K562 (cell line): Measurements from ENCODE around the gene ARHGAP9. TPM values are rescaled to one million over a fixed set of nuclear protein-coding genes. Genes with fewer than 3 reads are reported as not detected.

Experiments used
- BRD4 ChIP-seq: fragments of 200-600 bp; sonication (generic); IDR thresholded peaks from 2 replicates; pipeline ENCODE4 v1.6.1; 2017; ENCODE audit warnings: inconsistent platforms
- CHD7 ChIP-seq: fragments of 200-600 bp; sonication (generic); IDR thresholded peaks from one replicate; pipeline ENCODE4 v1.6.1; 2012; ENCODE audit warnings: mild to moderate bottlenecking, low read depth, low read length, inconsistent platforms
- FOXJ3 ChIP-seq: sonication (generic); formaldehyde crosslinking; IDR thresholded peaks from 2 replicates; pipeline ENCODE4 v1.4.0; 2020; ENCODE audit warnings: mild to moderate bottlenecking, missing genetic modification reagents
- FOXO4 ChIP-seq: fragments of 450-650 bp; formaldehyde crosslinking; IDR thresholded peaks from 2 replicates; pipeline ENCODE4 v1.4.0; 2020; ENCODE audit warnings: mild to moderate bottlenecking, moderate library complexity
- IRF1 ChIP-seq: sonication (generic); formaldehyde crosslinking; IDR thresholded peaks from 2 replicates; pipeline ENCODE4 v1.8.0; 2022; ENCODE audit warnings: missing genetic modification reagents, mild to moderate bottlenecking, borderline replicate concordance
- MTA1 ChIP-seq: fragments of 450-650 bp; IDR thresholded peaks from 2 replicates; pipeline ENCODE4 v1.6.1; 2017; ENCODE audit warnings: borderline replicate concordance
- MXD1 ChIP-seq: fragments of 250-450 bp; sonication (Bioruptor Pico); IDR thresholded peaks from 2 replicates; pipeline ENCODE4 v1.8.0; 2021; ENCODE audit warnings: borderline replicate concordance, mild to moderate bottlenecking, moderate library complexity; ENCODE audit not compliant: poor library complexity, severe bottlenecking
- PHF8 ChIP-seq: fragments of 200-600 bp; sonication (generic); IDR thresholded peaks from 2 replicates; pipeline ENCODE4 v1.6.1; 2012; ENCODE audit warnings: mixed run types, mild to moderate bottlenecking, inconsistent platforms, low read length, moderate library complexity, borderline replicate concordance
- SNIP1 ChIP-seq: fragments of 450-650 bp; IDR thresholded peaks from 2 replicates; pipeline ENCODE4 v1.7.1; 2017; ENCODE audit warnings: low read depth, mild to moderate bottlenecking
- TCF15 ChIP-seq: fragments of 250-450 bp; sonication (Bioruptor Pico); IDR thresholded peaks from 2 replicates; pipeline ENCODE4 v1.8.0; 2022; ENCODE audit warnings: moderate library complexity, mild to moderate bottlenecking, inconsistent platforms
- ZKSCAN1 ChIP-seq: fragments of 150-350 bp; IDR thresholded peaks from 2 replicates; pipeline ENCODE4 v1.6.1; 2016; ENCODE audit warnings: low read depth, low read length
- ZNF3 ChIP-seq: fragments of 250-450 bp; sonication (Bioruptor Pico); IDR thresholded peaks from 2 replicates; pipeline ENCODE4 v1.5.0; 2021; ENCODE audit warnings: mild to moderate bottlenecking, moderate library complexity
- polyA plus RNA-seq, 8 experiments: library from polyadenylated mRNA; depleted of rRNA in 4 of 8; stranded (reverse) in 5 of 8; unstranded in 3 of 8; fragments of >200 nt; fragmentation: Nextera tagmentation in 2 of 8; fragmentation: Illumina TruSeq in 1 of 8; extraction: Ambion mirVana in 2 of 8; extraction: Trizol in 1 of 8; gene quantifications; 2 replicates each; pipeline versions ENCODE4 v1.2.1 to v1.2.3, GENCODE V29; 2011 to 2014; ENCODE audit warnings: inconsistent platforms in 1 of 8, missing spikeins in 1 of 8
- total RNA-seq, 7 experiments: library from RNA; depleted of rRNA in 6 of 7; stranded (reverse); fragments of >200 nt in 6 of 7; fragmentation: Illumina TruSeq in 2 of 7; extraction: Trizol in 2 of 7; gene quantifications; 2 replicates each; pipeline versions ENCODE4 v1.2.1 to v1.2.3, GENCODE V29; 2011 to 2021; ENCODE audit warnings: low replicate concordance in 1 of 7

The ARHGAP9 gene
- total and polyA plus RNA-seq, 9 of the 15 experiments (the other 6 are each of a cell fraction or from before 2014, with no cell fraction given): 1.5 to 10.2 (median 5.1) TPM

GRCh38 chr12:57520053-57520818 lies 40.6 kb upstream of the ARHGAP9 start, which contains the start of gene DDIT3 (continued):
- TF ChIP-seq CHD7 (no peak), FOXJ3 (CRISPR knock-in tag) (no peak), BRD4 (peak; percentile 57; the same call in 1 of the 2 replicates), ZKSCAN1 (no peak; the same call in none of the 2 replicates), FOXO4 (0 out of 2 replicates have a peak, but pooled peaks have one; percentile 5), SNIP1 (no peak), MTA1 (no peak), ZNF3 (no peak), MXD1 (CRISPR knock-in tag) (no peak), TCF15 (no peak), PHF8 (peak; percentile 90), IRF1 (CRISPR knock-in tag) (0 out of 2 replicates have a peak, but pooled peaks have one; percentile 22)
